Fibroblast of skin of abdomen (primary cell): ENCODE results near the gene PDCD1.

Source experiments
- DNase-seq: peaks from one replicate; pipeline ENCODE4 v3.0.0-alpha.2; 2013

PDCD1 gene

GRCh38 chr2:241865416-241865956 lies 6.8 kb upstream of the PDCD1 start:
- no peak for DNase-seq

GRCh38 chr2:241864850-241865213 lies 6.1 kb upstream of the PDCD1 start:
- no peak for DNase-seq

DNA sequence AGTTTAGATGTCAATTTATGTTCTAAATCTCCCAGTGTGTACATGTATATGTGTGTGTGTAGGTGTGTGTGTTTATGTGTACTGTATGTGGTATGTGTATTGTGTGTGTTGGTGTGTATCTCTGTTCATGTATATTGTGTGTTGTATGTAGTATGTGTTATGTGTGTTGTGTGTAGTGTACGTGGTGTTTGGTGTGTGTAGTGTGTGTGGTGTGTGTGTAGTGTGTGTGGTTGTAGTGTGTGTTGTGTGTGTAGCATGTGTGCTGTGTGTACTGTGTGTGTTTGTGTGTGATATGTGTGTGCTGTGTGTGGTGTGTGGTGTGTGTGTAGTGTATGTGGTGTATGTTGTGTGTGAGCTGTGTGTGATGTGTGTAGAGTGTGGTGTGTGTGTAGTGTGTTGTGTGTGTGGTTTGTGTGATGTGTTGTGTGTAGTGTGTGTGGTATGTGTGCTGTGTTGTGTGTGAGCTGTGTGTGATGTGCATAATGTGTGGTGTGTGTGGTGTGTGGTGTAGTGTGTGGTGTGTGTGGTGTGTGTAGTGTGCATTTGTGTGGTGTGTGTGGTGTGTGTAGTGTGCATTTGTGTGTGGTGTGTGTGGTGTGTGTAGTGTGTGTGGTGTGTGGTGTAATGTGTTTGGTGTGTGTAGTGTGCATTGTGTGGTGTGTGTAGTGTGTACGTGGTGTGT lies 5.6 kb upstream of the PDCD1 start:
- no peak for DNase-seq

DNA sequence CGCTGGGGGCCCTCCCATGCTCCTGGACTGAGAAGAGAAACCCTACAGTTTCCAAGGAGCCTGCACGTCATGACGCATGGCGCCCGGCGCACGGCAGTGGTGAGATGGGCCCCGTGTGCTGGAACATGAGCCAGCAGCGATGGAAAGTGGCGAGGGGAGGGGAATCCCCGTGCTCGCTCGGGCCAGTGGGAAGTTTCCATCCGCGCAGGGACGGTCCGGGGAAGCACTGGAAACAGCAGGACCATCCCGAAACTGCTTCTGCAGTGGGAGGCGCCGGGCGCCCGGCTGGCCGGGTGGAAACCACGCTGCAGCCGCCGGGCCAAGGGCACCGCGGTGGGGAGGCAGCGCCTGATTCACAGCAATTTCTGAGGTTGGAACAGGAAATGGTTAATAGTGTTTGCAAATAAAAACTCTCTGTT lies 4.9 kb upstream of the PDCD1 start:
- DNase-seq, result peak; percentile 33

DNA sequence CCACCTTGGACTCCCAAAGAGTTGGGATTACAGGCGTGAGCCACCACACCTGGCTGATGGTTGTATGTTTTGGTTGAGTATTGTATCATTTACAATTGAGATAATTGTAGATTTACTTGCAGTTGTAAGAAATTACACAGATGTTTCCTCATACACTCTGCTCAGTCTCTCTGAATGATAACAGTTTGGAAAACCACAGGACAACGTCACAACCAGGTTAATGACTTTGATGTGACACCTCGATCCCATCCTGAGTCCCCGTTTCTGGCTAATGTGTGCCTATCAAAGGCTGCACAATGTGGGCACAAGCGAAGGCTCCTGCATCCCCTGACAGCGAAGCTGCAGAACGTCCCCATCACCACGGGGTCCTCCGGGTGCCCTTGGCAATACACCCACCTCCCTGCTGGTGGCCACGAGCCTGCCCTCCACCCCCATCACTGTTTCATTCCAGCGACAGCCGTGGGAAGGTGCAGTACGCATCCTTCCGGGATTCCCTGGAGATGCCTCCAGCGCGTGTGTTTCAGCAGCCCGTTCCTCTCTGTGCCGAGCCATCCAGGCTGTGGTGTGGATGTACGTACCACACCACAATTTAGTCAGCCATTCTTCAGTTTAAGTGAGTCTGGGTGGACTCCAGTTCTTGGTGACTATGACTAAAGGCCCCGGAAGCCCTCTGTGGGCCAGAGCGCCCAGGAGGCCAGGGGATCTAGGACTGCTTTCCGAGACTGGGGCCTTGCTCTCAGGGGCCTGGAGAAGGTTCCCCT lies 4.3 kb upstream of the PDCD1 start:
- DNase-seq, result no peak

GRCh38 chr2:241862093-241862492 lies 3.4 kb upstream of the PDCD1 start:
- DNase-seq, result no peak

- DNase-seq, result no peak
Observed at GRCh38 chr2:241861264-241861663, 2.6 kb upstream of the PDCD1 start.

GRCh38 chr2:241860184-241861078 lies 1.7 kb upstream of the PDCD1 start:
- DNase-seq, result no peak

DNA sequence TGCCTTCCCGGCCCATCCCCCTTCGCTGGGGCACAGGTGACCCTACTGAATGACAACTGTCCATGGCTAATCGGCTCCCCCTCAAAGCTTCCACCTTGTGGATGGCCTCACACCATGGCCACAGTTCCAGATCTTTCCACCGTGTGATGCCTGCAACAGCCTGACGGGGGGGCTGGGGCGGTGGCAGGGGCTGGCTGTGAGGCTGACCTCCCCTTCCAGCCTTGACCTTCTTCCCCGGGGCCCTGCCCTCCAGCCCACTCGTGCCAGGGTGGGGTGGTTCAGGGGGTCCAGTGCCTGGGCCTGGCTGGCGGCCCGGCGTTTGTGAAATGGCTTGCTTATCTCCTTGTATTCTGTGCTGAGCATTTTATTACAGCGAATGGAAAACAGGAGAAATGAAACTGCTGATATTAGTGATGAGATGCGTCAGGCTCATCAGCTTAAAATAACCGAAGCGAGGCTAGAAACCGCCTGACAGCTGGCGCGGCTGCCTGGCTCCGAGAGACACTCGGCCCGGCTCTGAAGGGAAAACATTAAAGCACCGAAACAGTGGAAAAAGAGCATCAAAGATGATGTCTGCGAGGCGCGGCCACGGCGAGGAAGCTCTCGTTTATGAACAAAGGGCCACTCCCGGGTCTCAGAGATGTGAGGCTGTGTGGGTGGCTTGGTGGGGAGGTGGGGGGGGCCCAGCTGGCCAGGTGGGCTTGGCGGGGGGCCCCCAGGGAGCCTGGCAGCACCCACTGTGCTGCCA lies 916 bp upstream of the PDCD1 start:
- no peak for DNase-seq

DNA sequence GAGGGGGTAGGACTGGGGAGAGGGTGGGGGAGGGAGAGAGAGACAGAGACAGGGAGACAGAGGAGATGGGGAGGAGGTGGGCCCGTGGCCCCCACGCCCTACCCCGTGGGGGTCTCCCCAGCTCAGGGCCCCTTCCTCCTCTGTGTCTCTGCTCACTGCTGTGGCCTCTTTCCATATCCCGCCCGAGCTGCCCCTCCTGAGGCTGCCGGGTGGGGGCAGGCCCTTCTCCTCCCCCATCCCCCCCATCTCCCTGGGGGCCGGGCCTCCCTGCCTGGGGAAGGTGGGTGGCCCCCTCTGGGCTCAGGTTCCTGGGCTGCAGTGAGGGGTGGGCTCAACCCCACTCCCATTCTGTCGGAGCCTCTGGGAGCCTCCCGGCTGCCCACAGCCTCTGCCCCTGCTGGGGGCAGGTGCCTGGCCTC lies 332 bp upstream of the PDCD1 start:
- no peak for DNase-seq

GRCh38 chr2:241857572-241858121 lies 1.0 kb downstream of the PDCD1 start:
- no peak for DNase-seq

DNA sequence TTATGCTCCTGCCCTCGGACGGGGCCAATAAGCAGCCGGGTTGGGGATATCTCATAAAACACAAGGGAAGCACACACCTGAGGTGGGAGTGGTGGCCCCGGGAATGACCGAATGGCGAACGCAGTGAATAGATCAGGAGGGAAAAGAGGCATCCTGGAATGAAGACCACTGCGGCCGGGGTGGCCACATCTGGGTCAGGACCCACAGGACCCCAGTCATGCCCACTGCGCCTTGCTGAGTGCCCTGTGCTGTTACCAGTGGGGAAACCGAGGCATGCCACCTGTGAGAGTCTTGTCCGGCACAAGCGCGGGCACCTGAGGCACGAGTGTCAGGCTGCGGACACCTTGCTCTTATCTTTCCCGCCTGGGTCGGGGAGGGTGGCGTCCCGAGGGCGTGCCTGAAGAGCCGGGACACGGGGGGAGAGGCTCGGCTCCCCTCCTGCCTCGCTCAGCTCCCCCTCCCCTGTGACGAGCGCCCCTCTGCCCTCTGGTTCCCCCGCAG lies 1.6 kb downstream of the PDCD1 start:
- no peak for DNase-seq

DNA sequence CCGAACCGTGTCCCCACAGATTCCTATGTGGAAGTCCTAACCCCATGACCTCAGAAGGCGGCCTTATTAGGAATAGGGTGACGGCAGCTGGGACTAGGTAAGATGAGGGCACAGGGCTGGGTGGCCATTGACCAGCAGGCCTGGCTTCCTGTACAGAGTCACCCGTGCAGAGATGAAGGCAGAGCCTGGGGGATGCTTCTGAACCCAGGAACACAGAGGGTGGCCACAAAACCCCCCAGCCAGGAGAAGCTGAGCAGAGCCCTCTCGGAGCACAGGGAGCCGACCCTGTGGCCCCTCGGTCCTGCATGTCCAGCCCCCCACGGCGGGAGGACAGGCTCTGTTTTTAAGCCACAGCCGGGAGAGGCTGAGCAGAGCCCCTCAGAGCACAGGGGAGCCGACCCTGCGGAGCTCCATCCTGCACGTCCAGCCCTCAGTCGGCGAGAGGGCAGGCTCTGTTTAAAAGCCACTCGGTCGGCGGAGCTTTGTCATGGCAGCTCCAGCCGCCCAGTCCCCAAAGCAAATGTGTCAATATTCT lies 2.7 kb downstream of the PDCD1 start:
- no peak for DNase-seq

DNA sequence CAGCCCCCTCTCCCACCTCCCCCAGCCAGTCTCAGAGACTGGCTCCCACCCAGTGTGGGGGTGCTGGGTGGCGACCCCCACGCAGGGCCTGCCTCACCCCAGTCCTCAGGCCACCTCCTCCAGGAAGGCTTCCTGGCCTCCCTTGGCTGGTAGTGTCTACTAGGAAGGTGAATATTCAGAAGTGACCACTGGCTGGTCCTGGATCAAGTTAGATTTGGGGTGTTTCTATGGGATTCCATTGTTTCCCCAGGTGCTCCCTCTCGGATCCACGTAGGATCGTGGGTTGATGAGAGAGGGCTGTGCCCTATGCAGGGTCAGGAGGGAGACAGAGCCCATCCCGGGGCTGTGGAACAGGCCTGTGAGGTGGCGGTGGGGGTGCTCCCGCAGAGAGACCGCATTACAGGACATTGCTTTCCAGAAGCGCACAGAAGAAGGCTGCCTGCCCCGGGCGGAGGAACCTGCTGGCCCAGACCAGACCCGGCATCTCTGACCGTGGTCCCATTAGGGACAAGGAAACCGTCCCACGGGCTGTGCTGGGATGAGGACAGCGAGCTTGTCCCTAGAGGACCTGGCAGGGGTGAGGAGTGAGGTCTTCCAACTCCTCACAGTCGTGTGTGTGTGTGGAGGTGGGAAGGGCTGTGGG lies 3.3 kb downstream of the PDCD1 start:
- no peak for DNase-seq

DNA sequence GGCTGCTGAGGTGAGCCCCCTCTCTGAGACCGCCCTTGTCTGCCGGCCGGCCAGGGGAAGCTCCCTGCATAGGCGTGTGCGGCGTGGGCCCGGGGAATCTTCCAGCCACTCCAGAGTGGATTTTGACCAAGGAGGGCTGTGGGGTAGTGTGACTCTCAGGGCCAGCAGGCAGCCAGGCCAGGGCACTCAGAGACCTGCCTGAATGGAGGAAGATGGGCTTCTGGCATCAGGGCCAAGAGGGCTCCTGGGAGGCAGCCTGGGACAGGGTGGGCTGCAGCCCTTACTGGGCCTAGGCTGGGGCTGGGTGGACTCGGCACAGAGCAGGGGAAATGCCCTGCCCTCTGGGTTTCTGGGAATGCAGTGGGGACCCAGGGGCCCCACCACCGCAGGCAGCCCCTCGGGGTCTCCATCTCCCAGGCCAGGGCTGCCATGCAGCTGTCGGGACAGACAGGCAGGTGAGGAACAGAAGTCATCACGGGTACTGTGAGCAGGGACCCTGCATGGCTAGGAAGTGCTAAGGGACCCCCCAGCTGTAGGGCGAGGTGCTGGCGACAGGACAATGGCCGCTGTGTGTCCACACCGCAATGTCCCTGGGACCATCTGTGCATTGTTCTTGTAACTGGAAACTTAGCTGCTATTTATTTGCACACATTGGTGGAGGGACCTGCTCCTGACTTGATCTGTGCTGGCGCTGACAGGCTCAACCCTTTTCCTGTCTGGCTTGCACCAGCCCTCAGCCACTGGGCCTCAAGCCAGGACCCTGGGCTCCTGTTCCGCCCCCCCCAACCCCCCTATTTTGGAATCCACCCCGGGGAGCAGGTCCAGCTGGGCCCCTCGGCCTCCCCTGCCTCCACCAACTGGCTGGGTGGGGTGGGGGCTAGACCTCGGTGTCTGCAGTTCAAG lies 4.1 kb downstream of the PDCD1 start:
- DNase-seq, result no peak

DNA sequence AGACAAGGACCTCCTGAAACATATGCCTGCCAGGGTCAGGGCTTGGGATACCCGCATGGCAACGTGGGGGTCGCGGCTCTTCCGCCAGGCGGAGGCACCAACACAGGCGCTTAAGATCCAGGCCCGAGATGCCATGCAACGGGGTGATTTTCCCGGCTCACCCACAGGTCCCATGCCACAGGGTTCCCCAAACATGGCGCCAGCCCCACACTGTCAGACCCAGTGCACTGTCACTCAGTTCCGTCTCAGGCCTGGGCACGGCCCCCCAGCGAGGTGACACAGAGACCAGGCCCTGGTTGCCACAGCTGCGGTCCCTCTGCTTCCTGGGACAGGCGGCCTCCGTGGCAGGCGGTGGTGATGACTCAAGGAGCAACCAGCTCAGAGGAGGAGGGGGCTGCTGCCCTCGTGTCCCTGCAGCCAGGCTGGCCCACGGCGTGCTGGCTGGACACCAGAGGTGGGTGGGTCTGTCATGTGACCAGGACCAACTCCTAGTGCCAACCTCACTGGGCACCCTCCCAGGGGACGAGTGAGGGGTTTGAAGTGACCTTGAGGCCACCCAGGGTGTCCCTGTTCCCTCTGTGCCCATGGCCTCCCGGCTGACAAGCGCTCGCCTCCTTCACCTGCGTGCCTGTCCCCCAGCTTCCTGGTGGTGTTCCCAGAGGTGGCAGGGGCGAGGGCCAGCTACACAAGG lies 4.9 kb downstream of the PDCD1 start:
- no peak for DNase-seq

DNA sequence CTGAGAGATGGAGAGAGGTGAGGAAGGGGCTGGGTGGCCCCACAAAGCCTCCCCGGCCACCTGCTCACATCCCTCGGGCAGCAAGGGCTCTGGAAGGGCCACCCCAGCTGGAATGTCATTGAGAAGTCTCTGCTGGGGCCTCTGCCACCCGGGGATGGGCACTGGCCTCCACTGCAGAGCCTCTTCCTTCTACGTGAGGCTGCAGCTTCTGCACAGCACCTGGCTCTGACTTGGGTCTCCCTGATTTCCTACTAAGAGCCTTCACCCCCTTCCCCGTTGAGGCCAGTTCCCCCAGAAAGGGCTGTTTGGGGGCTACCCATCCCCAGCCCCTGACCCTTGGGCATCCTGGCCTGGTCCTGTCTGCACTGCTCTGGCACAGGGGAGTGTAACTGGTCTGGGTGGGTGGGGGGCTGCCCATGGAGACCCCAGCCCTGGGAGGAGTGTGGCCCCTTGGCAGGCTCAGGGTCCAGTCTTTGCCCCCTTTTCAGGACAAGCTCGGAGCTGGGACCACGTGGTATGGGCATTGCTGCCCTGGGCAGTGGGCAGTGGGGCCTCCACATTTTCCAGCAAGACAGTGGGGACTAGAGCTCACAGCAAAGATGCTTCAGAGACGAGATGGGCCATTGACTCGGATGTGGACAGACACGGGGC lies 5.6 kb downstream of the PDCD1 start:
- DNase-seq, result no peak

GRCh38 chr2:241852116-241852980 lies 6.3 kb downstream of the PDCD1 start:
- DNase-seq, result no peak
